Measurements from ENCODE around the gene CACNA1C. TPM values are rescaled to one million over a fixed set of nuclear protein-coding genes. Genes with fewer than 3 reads are reported as not detected.

Gene CACNA1C
- total RNA-seq, 2 donors from 2014 or later = 8.1 to 18.2 TPM

DNA sequence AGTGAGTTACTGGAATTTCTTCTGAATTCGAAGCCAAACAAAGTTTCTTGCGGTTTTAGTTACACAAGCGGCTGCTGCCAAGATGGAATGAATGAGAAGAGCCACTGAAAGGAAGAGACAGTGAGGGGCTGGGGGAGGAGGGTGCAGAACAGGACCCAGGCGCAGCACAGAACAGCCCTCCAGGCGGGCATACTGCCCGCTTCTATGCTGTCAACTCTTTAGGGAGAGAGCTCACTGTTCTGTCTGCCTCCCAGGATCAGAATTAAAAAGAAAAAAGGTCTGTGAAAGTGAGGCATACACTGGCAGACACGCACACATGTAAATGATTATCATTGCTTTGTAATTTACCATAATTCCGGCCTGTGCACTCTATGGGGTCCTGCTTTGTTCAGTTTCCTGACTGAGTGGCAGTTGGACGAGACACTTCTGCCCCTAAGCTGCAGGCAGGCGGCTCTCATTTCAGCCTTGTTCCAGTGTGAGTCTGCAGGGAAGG, 231.6 kb downstream of the CACNA1C start:
- H3K4me3 ChIP-seq = no peak overlapping the region
- no peaks in the 10 kb centered on the region for H3K36me3 ChIP-seq
- TF ChIP-seq POLR2AphosphoS5 (IDR thresholded peaks at IDR 0.05) = no peak
- TF ChIP-seq, protein P1, sequence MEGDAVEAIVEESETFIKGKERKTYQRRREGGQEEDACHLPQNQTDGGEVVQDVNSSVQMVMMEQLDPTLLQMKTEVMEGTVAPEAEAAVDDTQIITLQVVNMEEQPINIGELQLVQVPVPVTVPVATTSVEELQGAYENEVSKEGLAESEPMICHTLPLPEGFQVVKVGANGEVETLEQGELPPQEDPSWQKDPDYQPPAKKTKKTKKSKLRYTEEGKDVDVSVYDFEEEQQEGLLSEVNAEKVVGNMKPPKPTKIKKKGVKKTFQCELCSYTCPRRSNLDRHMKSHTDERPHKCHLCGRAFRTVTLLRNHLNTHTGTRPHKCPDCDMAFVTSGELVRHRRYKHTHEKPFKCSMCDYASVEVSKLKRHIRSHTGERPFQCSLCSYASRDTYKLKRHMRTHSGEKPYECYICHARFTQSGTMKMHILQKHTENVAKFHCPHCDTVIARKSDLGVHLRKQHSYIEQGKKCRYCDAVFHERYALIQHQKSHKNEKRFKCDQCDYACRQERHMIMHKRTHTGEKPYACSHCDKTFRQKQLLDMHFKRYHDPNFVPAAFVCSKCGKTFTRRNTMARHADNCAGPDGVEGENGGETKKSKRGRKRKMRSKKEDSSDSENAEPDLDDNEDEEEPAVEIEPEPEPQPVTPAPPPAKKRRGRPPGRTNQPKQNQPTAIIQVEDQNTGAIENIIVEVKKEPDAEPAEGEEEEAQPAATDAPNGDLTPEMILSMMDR (IDR thresholded peaks at IDR 0.05) = no peak
- no peak for TF ChIP-seq POLR2A (IDR thresholded peaks at IDR 0.05)
- no peak for DNase-seq (ENCODE audit: low spot score)
- peak overlapping the region in 1 of 2 donors; percentile 1 for H3K27ac ChIP-seq
- WGBS = 24% methylated on average over 10 of the region's 10 CpGs
- no peaks in the 10 kb centered on the region for H3K9me3 ChIP-seq
- H3K4me1 ChIP-seq (replicated peaks) = peaks cover 10% of the 10 kb centered on the region
- no peaks in the 10 kb centered on the region for H3K27me3 ChIP-seq (replicated peaks; ENCODE audit: insufficient read depth)
- intact Hi-C loops (cut with DNase I) = loop anchor here (2.0 kb wide), 1 partner anchor 100 kb away; no protein-coding TSS in a partner anchor

DNA sequence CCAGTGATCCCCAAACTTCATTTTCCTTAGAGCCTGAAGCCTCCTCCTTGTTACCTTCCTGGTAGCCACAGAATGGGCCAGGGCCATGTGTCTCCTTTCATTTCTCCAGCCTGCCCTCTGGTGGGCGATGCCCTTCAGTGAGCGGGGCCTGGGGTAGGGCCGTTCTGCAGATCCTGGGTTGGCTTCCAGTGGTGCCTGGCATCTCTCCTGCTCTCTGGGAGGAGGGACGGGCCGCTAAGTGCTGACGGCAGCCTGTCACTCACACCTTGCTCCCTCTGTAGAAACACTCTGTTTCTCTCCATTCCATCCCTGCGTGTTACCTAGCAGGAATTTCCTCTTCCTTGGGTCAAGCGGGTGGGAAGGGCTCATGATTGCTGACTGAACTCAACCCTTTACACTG, 232.1 kb downstream of the CACNA1C start:
- peaks cover 10% of the 10 kb centered on the region for H3K4me1 ChIP-seq (replicated peaks)
- DNase-seq (ENCODE audit: low spot score) = peak; percentile 60
- H3K27me3 ChIP-seq (replicated peaks; ENCODE audit: insufficient read depth) = no peaks in the 10 kb centered on the region
- TF ChIP-seq POLR2A (IDR thresholded peaks at IDR 0.05) = no peak
- TF ChIP-seq, protein P1 (IDR thresholded peaks at IDR 0.05) = peak in 3 of 4 experiments; percentile 40 to 70 (median 62)
- peak; percentile 22 for TF ChIP-seq POLR2AphosphoS5 (IDR thresholded peaks at IDR 0.05)
- H3K4me3 ChIP-seq = no peak overlapping the region
- intact Hi-C loops (cut with DNase I) = loop anchor here (2.0 to 5.0 kb wide), 2 partner anchors 100 to 228 kb away; no protein-coding TSS in a partner anchor
- H3K27ac ChIP-seq = peak overlapping the region in 1 of 2 donors; percentile 1
- WGBS = 31% methylated on average over 8 of the region's 8 CpGs
- H3K36me3 ChIP-seq = no peaks in the 10 kb centered on the region
- H3K9me3 ChIP-seq = no peaks in the 10 kb centered on the region

DNA sequence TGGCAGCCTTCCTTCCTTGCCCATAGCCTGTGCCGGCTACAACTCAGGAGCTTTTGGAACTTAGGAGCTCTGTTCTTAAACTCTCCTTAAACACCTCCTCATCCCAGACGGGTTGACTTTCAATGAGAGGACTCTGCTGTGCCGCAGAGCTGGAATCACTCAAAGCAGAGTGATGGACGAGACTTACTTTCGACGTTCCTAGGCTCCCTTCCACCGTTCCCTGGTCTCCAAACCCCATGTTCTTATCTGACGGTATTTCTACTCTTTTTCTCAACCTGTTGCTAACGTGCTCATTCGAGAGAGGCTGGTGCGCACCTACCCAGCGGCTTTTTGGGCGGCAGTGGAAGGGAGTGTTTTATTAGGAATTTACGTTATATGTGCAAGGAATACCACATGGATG, 232.7 kb downstream of the CACNA1C start:
- intact Hi-C loops (cut with DNase I) = loop anchor here (2.0 to 5.0 kb wide), 2 partner anchors 99 to 228 kb away; no protein-coding TSS in a partner anchor
- TF ChIP-seq, protein P1 (IDR thresholded peaks at IDR 0.05) = no peak
- no peak for TF ChIP-seq POLR2AphosphoS5 (IDR thresholded peaks at IDR 0.05)
- TF ChIP-seq POLR2A (IDR thresholded peaks at IDR 0.05) = no peak
- Histone ChIP-seq H3K4me3 (no peak overlapping the region), H3K4me1 (replicated peaks) (peaks cover 10% of the 10 kb centered on the region), H3K27ac (no peak overlapping the region), H3K36me3 (no peaks in the 10 kb centered on the region), H3K9me3 (no peaks in the 10 kb centered on the region), H3K27me3 (replicated peaks; ENCODE audit: insufficient read depth) (no peaks in the 10 kb centered on the region)
- 93% methylated on average over 14 of the region's 14 CpGs for WGBS
- DNase-seq (ENCODE audit: low spot score) = no peak

DNA sequence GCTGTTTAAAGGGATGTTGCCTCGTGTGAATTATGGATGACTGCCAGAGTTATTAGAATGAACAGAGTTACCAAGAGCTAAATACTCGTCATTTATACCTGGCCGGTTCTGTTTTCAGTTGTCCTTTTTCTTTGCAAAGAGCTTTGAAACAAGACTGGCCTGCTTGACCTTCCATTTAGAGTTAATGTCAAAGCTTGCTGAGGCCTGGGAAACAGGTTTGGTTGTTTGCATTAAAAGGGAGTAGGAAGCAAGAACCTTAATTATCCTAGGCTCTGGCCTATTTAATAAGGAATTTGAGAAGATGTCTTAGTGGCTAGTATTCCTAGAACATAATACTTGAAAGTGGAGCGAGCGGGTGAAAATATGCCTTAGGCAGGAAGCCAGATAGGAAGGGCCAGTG, 233.3 kb downstream of the CACNA1C start:
- peaks cover 10% of the 10 kb centered on the region for H3K4me1 ChIP-seq (replicated peaks)
- WGBS = 55% methylated on average over 5 of the region's 5 CpGs
- TF ChIP-seq POLR2A (IDR thresholded peaks at IDR 0.05) (no peak), POLR2AphosphoS5 (IDR thresholded peaks at IDR 0.05) (no peak)
- TF ChIP-seq, protein P1 (IDR thresholded peaks at IDR 0.05) = no peak

More for the DNA sequence above, 233.3 kb downstream of the CACNA1C start:
- Histone ChIP-seq H3K27me3 (replicated peaks; ENCODE audit: insufficient read depth) (no peaks in the 10 kb centered on the region), H3K36me3 (no peaks in the 10 kb centered on the region), H3K4me3 (no peak overlapping the region), H3K27ac (peak overlapping the region in 1 of 2 donors; percentile 38), H3K9me3 (no peaks in the 10 kb centered on the region)
- intact Hi-C loops (cut with DNase I) = loop anchor here (5.0 kb wide), 1 partner anchor 229 kb away; no protein-coding TSS in a partner anchor
- no peak for DNase-seq (ENCODE audit: low spot score)
